ENCODE measurements around the gene SIRPA.

The SIRPA gene

GRCh38 chr20:1953621-1954020 is 58.4 kb downstream of the SIRPA start:
- DNase-seq = no peak

DNA sequence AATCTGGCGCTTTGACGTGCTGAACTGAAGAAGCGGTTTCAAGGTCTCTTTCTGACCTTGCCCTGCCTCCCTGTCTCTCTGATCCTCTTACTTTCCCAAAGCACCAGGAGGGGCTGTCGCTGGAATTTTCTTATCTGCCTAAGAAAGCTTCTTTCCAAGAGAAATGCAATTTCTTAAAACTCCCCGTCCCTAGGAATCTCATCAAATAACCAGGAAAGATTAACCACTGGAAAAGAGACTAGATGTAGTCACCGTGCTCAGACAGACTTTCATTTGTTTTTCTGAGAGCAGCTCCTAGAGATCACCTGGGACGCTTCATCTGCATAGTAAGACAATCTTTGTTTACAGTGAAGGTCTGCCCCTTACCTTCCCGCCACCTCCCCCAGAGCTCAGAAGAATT is 60.0 kb downstream of the SIRPA start:
- DNase-seq = no peak

- no peak for DNase-seq
Observed at GRCh38 chr20:1958426-1958825, 63.2 kb downstream of the SIRPA start.

GRCh38 chr20:1959156-1959555 is 63.9 kb downstream of the SIRPA start:
- DNase-seq = no peak

DNA sequence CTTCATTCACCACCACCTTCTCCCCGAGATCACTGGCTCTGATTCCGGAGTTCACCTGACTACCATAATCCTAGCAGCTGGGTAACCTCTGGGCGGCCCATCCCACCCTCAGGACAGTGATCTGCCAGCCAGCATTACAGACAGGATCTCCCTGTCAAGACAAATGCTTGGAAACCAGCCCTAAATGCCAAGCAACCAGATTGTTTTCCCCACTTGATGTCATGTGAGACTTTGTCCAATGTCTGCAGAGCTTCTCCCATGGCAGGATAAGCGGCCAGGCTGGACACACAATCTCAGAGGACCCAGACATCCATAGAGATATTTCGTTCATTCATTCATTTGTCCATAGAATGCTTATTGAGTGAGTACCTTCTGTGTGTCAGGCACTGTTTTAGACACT is 66.2 kb downstream of the SIRPA start:
- DNase-seq = no peak

DNA sequence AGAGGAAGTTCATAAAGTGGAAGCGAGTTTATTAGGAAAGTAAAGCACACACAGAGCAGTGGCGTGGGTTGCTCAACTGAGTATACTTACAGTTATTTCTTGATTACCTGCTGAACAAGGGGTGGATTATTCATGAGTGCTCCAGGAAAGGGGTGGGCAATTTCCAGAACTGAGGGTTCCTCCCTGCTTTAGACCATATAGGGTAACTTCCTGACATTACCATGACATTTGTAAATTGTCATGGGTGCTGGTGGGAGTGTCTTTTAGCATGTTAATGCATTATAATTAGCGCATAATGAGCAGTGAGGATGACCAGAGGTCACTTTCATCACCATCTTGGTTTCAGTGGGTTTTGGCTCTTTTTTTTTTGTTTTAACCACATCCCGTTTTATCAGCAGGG is 68.9 kb downstream of the SIRPA start:
- DNase-seq = no peak

- no peak for DNase-seq
Observed at GRCh38 chr20:1964659-1965405, 69.6 kb downstream of the SIRPA start.

DNA sequence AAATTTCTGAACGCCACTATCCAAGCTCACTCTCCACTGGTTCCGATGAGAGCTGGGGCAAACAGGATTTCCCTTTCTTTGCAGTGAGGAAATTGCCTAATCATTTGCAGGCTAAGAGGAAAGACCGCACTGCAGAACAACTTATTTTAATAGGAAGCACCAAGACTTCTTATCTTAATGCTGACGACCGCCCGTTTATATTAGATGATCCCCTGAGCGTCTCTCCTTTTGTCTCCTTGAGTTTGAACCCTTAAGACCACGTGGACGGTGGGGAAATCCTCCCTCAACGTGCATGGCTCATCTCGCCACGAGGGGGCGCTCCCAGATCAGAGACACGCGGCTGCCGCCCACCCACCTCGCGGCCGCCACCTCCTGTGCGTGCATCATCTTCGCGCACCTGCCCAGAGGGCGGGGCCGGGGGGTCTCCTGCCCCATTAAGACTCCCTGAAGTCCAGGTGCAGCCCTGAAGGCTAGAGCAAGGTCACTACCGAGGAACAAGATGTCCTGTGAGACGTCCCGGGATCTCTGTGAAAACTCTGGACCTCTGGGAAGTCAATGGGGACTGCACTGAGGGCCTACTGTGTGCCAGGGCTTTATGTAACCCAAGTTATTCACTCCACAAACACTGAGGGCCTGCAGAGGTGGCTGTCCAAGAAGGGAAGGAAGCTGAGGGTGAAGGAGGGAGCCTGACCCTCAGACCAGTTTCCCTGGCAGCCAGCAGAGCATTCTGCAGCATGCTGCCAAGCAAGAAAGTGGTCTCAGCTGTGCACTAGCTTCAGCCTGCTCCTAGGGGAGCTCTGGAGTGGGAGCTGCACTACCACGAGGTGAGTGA is 70.5 kb downstream of the SIRPA start:
- peak; percentile 4 for DNase-seq

DNA sequence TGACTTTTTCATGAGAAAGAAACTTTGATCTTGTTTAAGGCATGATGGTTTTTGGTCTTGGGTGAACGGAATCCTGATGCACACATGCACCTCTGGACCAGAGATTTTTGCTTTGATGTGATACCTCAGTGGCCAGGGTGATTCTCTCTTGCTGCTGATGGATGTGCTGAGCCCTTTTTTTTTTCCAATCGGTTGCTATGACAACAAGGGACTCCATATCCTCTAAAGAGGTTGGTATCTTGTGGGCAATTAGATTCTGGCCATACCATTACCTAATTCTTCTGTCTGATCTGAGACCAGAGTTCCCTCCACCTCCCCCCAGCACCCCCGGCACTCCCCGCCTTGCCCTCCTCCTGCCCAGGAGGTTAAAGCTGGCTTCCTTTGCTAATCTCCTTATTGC is 73.8 kb downstream of the SIRPA start:
- no peak for DNase-seq

- no peak for DNase-seq
Observed at GRCh38 chr20:1971893-1972586, 76.8 kb downstream of the SIRPA start.

DNA sequence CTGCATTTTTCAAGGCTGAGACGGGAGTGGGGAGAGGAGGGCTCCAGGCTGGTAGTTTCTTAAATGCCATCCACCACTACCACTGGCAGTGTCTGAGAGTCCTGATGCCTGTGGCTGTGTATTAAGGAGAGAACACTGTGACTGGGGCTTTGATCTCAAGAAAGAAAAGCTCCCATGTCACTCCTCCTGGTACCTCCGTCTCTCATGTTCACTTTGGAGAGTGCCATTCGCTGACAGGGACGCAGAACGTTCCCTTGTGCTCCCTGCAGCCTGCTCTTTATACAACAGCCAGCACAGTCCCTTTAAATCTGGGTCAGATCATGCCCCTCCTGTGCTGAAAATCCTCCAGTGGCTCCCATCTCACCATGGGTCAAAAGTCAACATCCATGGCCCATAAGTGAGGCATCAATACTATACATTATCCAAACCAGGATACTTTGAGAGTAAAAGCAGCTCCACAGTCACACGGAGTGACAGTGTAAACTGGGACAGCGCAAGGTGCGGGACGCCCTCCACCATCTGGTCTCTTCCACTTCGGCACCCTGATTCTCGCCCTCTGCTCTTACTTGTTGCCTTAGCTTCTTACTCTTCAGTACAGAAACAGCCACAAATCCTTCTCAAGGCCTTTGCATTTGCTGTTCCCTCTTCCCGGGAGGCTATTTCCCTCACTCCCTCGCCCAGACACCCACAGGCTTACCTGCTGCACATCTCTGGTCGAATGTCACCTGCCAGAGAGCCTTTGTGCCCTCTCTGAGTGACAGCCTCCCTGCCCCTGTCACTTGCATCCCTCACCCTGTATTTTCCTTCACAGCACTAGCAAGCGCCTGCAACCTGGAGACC is 78.6 kb downstream of the SIRPA start:
- no peak for DNase-seq

DNA sequence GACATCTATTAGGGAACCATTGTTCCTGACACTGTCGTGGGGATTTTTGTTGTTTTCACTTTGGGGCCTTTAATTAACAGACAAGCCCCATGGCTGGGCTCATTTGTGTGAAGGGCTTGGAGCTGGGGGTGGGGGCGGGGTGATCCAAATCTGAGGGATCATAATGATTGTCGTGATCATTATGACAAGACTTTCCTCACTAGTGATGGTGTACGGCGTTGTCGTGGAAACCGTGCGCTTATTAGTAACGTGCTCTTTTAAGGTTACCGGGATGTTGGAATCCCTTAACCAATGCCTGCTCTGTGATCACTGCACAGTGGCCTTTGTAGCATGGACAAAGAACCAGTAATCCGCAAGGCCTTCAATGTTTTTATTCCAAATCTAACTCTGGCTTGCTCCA is 80.1 kb downstream of the SIRPA start:
- no peak for DNase-seq

- no peak for DNase-seq
Observed at GRCh38 chr20:1979106-1979778, 84.0 kb downstream of the SIRPA start.

- DNase-seq = no peak
Observed at GRCh38 chr20:1982686-1983085, 87.5 kb downstream of the SIRPA start.

- no peak for DNase-seq
Observed at GRCh38 chr20:1983301-1983700, 88.1 kb downstream of the SIRPA start.

- no peak for DNase-seq
Observed at GRCh38 chr20:1987826-1988225, 92.6 kb downstream of the SIRPA start.

Measured in DMS153 (cell line).